ENCODE data around the gene CCL19.

- no peak for TF ChIP-seq POLR2A (IDR thresholded peaks at IDR 0.05; ENCODE audit: low read depth, low read length)
- TF ChIP-seq MAX (IDR thresholded peaks at IDR 0.05; ENCODE audit: insufficient read depth, insufficient read length), result no peak
- TF ChIP-seq GATA2 (IDR thresholded peaks at IDR 0.05; ENCODE audit: insufficient read depth, insufficient read length, low read depth, low read length), result no peak
- no peak for TF ChIP-seq POLR2AphosphoS5 (IDR thresholded peaks at IDR 0.05; ENCODE audit: insufficient read depth, low read depth, low read length)
- TF ChIP-seq CTCF (IDR thresholded peaks at IDR 0.05; ENCODE audit: extremely low read depth in 1 of 2, insufficient read depth in 1 of 2, low read depth in 1 of 2, low read length in 2 of 2), result no peak
- TF ChIP-seq EZH2 (IDR thresholded peaks at IDR 0.05; ENCODE audit: borderline replicate concordance, low read depth, low read length, severe bottlenecking), result no peak
- TF ChIP-seq JUN (IDR thresholded peaks at IDR 0.05; ENCODE audit: borderline replicate concordance, insufficient read depth, insufficient read length, low read depth), result no peak
Measured at GRCh38 chr9:34647084-34647403, 44.0 kb downstream of the CCL19 start.

All from endothelial cell of umbilical vein (primary cell).